PC-9 (cell line): ENCODE measurements around the gene RNF125. TPM values are rescaled to one million over a fixed set of nuclear protein-coding genes. Genes with fewer than 3 reads are reported as not detected.

Source experiments
- BruUV-seq: library from RNA; stranded (reverse); fragments of 400-500 nt; replicated peaks from 2 replicates; lab custom pipeline; 2021; lab: Mats Ljungman, UMichigan
- CTCF ChIA-PET: fragments of 300-600 bp; sonication (Branson Sonifier 250); formaldehyde crosslinking; loops from one replicate; lab custom pipeline; 2022; ENCODE audit warnings: antibody characterized with exemption; lab: Charles Lee
- POLR2A ChIA-PET: fragments of 300-600 bp; sonication (Branson Sonifier 250); formaldehyde crosslinking; loops from one replicate; lab custom pipeline; 2022; ENCODE audit warnings: antibody characterized with exemption; ENCODE audit not compliant: unreplicated experiment; lab: Charles Lee
- DNase-seq, 2 experiments: peaks; one replicate each; pipeline versions ENCODE4 v3.0.0 to v3.0.0-alpha.2; 2015 to 2022; ENCODE audit warnings: mixed read lengths in 1 of 2
- H2AFZ ChIP-seq: fragments of 200-600 bp; sonication (generic); 2 replicates; pipeline ENCODE4 v1.8.1; 2017; ENCODE audit warnings: antibody characterized with exemption
- H3F3A ChIP-seq: fragments of 200-600 bp; sonication (generic); 2 replicates; pipeline ENCODE4 v1.8.1; 2017; ENCODE audit warnings: antibody characterized with exemption, mild to moderate bottlenecking, low read depth; ENCODE audit not compliant: insufficient read depth
- H3K27ac ChIP-seq: fragments of 200-600 bp; sonication (generic); 2 replicates; pipeline ENCODE4 v1.6.1; 2016; ENCODE audit warnings: mixed run types
- H3K27me3 ChIP-seq: fragments of 200-600 bp; sonication (generic); 2 replicates; pipeline ENCODE4 v1.6.1; 2016; ENCODE audit warnings: low read depth, mixed run types; ENCODE audit not compliant: insufficient read depth
- H3K36me3 ChIP-seq: fragments of 200-600 bp; sonication (generic); 2 replicates; pipeline ENCODE4 v1.6.1; 2016; ENCODE audit warnings: low read depth, mixed run types
- H3K4me1 ChIP-seq: fragments of 200-600 bp; sonication (generic); replicated peaks from 2 replicates; pipeline ENCODE4 v1.6.1; 2016; ENCODE audit warnings: mixed run types; ENCODE audit not compliant: insufficient read depth
- H3K4me2 ChIP-seq: fragments of 200-600 bp; sonication (generic); 2 replicates; pipeline ENCODE4 v1.6.1; 2017; ENCODE audit warnings: mixed run types
- H3K4me3 ChIP-seq: fragments of 200-600 bp; sonication (generic); 2 replicates; pipeline ENCODE4 v1.6.1; 2016; ENCODE audit warnings: mixed run types
- H3K79me2 ChIP-seq: fragments of 200-600 bp; sonication (generic); 2 replicates; pipeline ENCODE4 v1.6.1; 2017; ENCODE audit warnings: low read depth, mixed run types
- H3K9me2 ChIP-seq: fragments of 200-600 bp; sonication (generic); 2 replicates; pipeline ENCODE4 v1.8.1; 2017; ENCODE audit warnings: mild to moderate bottlenecking; ENCODE audit not compliant: insufficient read depth
- H3K9me3 ChIP-seq: fragments of 200-600 bp; sonication (generic); 2 replicates; pipeline ENCODE4 v1.8.1; 2016; ENCODE audit warnings: low read depth; ENCODE audit not compliant: insufficient read depth
- H4K20me1 ChIP-seq: fragments of 200-600 bp; sonication (generic); 2 replicates; pipeline ENCODE4 v1.8.1; 2017; ENCODE audit not compliant: insufficient read depth
- EZH2 ChIP-seq: fragments of 200-600 bp; sonication (generic); IDR thresholded peaks from 2 replicates; pipeline ENCODE4 v1.8.0; 2017; ENCODE audit warnings: antibody characterized with exemption, low read depth
- intact Hi-C: fragments of 100-400 bp; cut with micrococcal nuclease; formaldehyde crosslinking; loops from one replicate; pipeline ENCODE4 v1.10.0; 2022; ENCODE audit not compliant: unreplicated experiment
- total RNA-seq: library from RNA; stranded (reverse); gene quantifications from 2 replicates; pipeline ENCODE4 v1.2.3, GENCODE V29; 2021
- TF ChIP-seq, protein P1 (sequence below): fragments of 200-600 bp; sonication (generic); conservative IDR thresholded peaks from 2 replicates; pipeline ENCODE4 v1.6.1; 2017; ENCODE audit warnings: mixed run types, antibody characterized with exemption, mild to moderate bottlenecking, moderate library complexity

The RNF125 gene
- total RNA-seq, 1 experiment from 2014 or later = 0.15 TPM

DNA sequence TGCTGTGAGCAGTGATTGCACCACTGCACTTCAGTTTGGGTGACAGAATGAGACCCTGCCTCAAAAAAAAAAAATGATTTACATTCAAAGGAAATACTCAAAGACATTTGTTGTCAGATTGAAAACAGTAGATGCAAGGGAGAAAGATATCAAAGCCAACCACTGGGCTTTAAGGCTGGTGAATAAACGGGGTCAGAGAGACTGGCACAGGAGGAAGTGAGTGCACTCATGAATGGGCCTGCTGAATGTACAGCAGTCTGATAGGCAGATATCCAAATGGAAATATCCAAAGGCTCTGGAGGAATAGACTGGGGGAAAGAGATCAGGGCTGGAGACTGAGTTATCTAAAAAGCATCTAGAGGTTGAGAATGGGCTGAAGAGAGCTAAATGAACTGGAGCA is 10.9 kb downstream of the RNF125 start:
- H3K9me3 ChIP-seq = no peaks in the 10 kb centered on the region
- no peak overlapping the region for H3K4me2 ChIP-seq
- H3K4me3 ChIP-seq = no peak overlapping the region
- no peaks in the 10 kb centered on the region for H3K4me1 ChIP-seq
- POLR2A ChIA-PET = no interaction called here
- TF ChIP-seq EZH2 = no peak
- TF ChIP-seq, protein P1, sequence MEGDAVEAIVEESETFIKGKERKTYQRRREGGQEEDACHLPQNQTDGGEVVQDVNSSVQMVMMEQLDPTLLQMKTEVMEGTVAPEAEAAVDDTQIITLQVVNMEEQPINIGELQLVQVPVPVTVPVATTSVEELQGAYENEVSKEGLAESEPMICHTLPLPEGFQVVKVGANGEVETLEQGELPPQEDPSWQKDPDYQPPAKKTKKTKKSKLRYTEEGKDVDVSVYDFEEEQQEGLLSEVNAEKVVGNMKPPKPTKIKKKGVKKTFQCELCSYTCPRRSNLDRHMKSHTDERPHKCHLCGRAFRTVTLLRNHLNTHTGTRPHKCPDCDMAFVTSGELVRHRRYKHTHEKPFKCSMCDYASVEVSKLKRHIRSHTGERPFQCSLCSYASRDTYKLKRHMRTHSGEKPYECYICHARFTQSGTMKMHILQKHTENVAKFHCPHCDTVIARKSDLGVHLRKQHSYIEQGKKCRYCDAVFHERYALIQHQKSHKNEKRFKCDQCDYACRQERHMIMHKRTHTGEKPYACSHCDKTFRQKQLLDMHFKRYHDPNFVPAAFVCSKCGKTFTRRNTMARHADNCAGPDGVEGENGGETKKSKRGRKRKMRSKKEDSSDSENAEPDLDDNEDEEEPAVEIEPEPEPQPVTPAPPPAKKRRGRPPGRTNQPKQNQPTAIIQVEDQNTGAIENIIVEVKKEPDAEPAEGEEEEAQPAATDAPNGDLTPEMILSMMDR = no peak
- H3F3A ChIP-seq = no peaks in the 10 kb centered on the region
- no peak overlapping the region for H2AFZ ChIP-seq
- H3K27me3 ChIP-seq = no peaks in the 10 kb centered on the region; the same call in 1 of the 2 replicates
- no peak overlapping the region for H3K27ac ChIP-seq
- CTCF ChIA-PET = no interaction called here
- no TSS peak for BruUV-seq
- DNase-seq = no peak
- no peaks in the 10 kb centered on the region for H3K9me2 ChIP-seq
- H4K20me1 ChIP-seq = no peaks in the 10 kb centered on the region
- intact Hi-C loops = no loop called here
- no peaks in the 10 kb centered on the region for H3K79me2 ChIP-seq
- H3K36me3 ChIP-seq = no peaks in the 10 kb centered on the region

- Histone ChIP-seq H3K79me2 (no peaks in the 10 kb centered on the region), H3K9me3 (no peaks in the 10 kb centered on the region), H3K27ac (no peak overlapping the region), H3K27me3 (no peaks in the 10 kb centered on the region), H2AFZ (no peak overlapping the region), H3K4me1 (no peaks in the 10 kb centered on the region), H3K9me2 (no peaks in the 10 kb centered on the region), H4K20me1 (no peaks in the 10 kb centered on the region), H3K36me3 (no peaks in the 10 kb centered on the region), H3K4me3 (no peak overlapping the region), H3K4me2 (no peak overlapping the region), H3F3A (no peaks in the 10 kb centered on the region)
- no TSS peak for BruUV-seq
- ChIA-PET POLR2A (no interaction called here), CTCF (no interaction called here)
- DNase-seq = no peak
- TF ChIP-seq, protein P1 = no peak
- no peak for TF ChIP-seq EZH2
- intact Hi-C loops = no loop called here
Observed at GRCh38 chr18:32032609-32033008, 14.0 kb downstream of the RNF125 start.

DNA sequence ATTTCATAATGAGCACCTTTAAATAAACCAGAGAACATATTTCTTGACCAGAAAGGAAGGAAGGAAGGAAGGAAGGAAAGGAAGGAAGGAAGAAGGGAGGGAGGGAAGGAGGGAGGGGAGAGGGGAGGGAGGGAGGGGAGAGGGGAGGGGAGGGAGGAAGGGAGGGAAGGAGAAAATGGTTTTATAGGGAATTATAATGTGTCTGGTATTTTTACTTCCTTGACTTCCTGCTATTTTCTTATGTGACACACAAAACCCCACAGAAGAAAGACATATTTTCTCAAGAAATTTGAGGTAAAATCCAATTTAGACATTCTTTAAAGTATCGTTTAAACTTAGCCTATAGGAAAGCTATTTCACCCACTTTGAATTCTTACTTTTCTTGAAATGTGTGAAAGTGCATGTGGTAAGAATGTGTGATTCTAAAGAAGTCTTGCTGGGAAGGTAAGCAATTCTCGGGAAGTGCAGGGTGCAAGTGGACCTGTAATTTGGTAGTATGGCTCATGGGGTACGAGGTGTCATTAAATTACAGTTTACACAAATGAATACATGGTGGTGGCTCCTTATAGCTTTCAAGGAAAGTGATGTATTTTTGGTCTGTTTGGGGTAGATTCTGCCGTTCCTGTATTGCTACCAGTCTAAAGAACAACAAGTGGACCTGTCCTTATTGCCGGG is 18.0 kb downstream of the RNF125 start:
- no peak for DNase-seq
- no peak overlapping the region for H3K27ac ChIP-seq
- intact Hi-C loops = no loop called here
- BruUV-seq = no TSS peak
- H3K27me3 ChIP-seq = no peaks in the 10 kb centered on the region
- H3K36me3 ChIP-seq = no peaks in the 10 kb centered on the region
- TF ChIP-seq, protein P1 = no peak
- no peaks in the 10 kb centered on the region for H3K4me1 ChIP-seq
- H3K4me2 ChIP-seq = no peak overlapping the region
- no peaks in the 10 kb centered on the region for H4K20me1 ChIP-seq
- CTCF ChIA-PET = interaction anchor here (0.6 kb wide), 1 partner anchor 391 kb away, joined by 7 read pairs; no protein-coding TSS in a partner anchor
- H3F3A ChIP-seq = no peaks in the 10 kb centered on the region
- no peaks in the 10 kb centered on the region for H3K79me2 ChIP-seq
- POLR2A ChIA-PET = no interaction called here
- H3K4me3 ChIP-seq = no peak overlapping the region
- no peaks in the 10 kb centered on the region for H3K9me2 ChIP-seq
- H3K9me3 ChIP-seq = no peaks in the 10 kb centered on the region
- no peak overlapping the region for H2AFZ ChIP-seq
